H9 (cell line): Measurements from ENCODE around the gene ECE1. TPM values are rescaled to one million over a fixed set of nuclear protein-coding genes. Genes with fewer than 3 reads are reported as not detected.
A peak's percentile ranks its signal among the peaks of the same experiment; 100 is the strongest.

Experiments
- DNase-seq: peaks from one replicate; pipeline ENCODE4 v3.0.0-alpha.2; 2017
- H2AFZ ChIP-seq: one replicate; pipeline ENCODE4 v1.6.1; 2013; ENCODE audit warnings: mild to moderate bottlenecking, low read length, control low read depth, moderate library complexity
- H2AK5ac ChIP-seq: 2 replicates; pipeline ENCODE4 v1.6.1; 2013; ENCODE audit warnings: low read length, control low read depth, mixed read lengths; ENCODE audit not compliant: insufficient read length
- H2BK120ac ChIP-seq: one replicate; pipeline ENCODE4 v1.6.1; 2013; ENCODE audit warnings: low read depth, mild to moderate bottlenecking, low read length, control low read depth, inconsistent platforms; ENCODE audit not compliant: poor library complexity, severe bottlenecking
- H2BK12ac ChIP-seq: 2 replicates; pipeline ENCODE4 v1.6.1; 2013; ENCODE audit warnings: low read length, control low read depth, mixed read lengths, low read depth; ENCODE audit not compliant: insufficient read length
- H2BK15ac ChIP-seq: 2 replicates; pipeline ENCODE4 v1.6.1; 2013; ENCODE audit warnings: low read depth, low read length, control low read depth
- H2BK20ac ChIP-seq: one replicate; pipeline ENCODE4 v1.6.1; 2013; ENCODE audit warnings: low read depth, mild to moderate bottlenecking, low read length, control low read depth, inconsistent platforms; ENCODE audit not compliant: poor library complexity, severe bottlenecking
- H2BK5ac ChIP-seq: 2 replicates; pipeline ENCODE4 v1.6.1; 2013; ENCODE audit warnings: low read length, control low read depth, mixed read lengths; ENCODE audit not compliant: insufficient read length
- H3K14ac ChIP-seq: 2 replicates; pipeline ENCODE4 v1.6.1; 2013; ENCODE audit warnings: low read length, control low read depth; ENCODE audit not compliant: insufficient read depth
- H3K18ac ChIP-seq: 2 replicates; pipeline ENCODE4 v1.6.1; 2013; ENCODE audit warnings: low read depth, mild to moderate bottlenecking, mixed read lengths, low read length, control low read depth; ENCODE audit not compliant: insufficient read length
- H3K23ac ChIP-seq: 2 replicates; pipeline ENCODE4 v1.6.1; 2013; ENCODE audit warnings: low read length, control low read depth, mixed read lengths, low read depth; ENCODE audit not compliant: insufficient read length
- H3K23me2 ChIP-seq: 2 replicates; pipeline ENCODE4 v1.6.1; 2013; ENCODE audit warnings: low read depth, mild to moderate bottlenecking, mixed read lengths, low read length, control low read depth; ENCODE audit not compliant: insufficient read length, poor library complexity, severe bottlenecking
- H3K27ac ChIP-seq: 2 replicates; pipeline ENCODE4 v1.5.1; 2013; ENCODE audit warnings: low read length, control low read depth, mixed read lengths, low read depth; ENCODE audit not compliant: insufficient read length
- H3K27me3 ChIP-seq: 2 replicates; pipeline ENCODE4 v1.6.1; 2013; ENCODE audit warnings: low read length, control low read depth, inconsistent platforms; ENCODE audit not compliant: insufficient read depth
- H3K4ac ChIP-seq: 2 replicates; pipeline ENCODE4 v1.6.1; 2013; ENCODE audit warnings: low read depth, mild to moderate bottlenecking, control low read depth, inconsistent platforms, low read length, moderate library complexity
- H3K4me1 ChIP-seq: 2 replicates; pipeline ENCODE4 v1.6.1; 2013; ENCODE audit warnings: low read length, control low read depth, inconsistent platforms; ENCODE audit not compliant: insufficient read depth
- H3K4me2 ChIP-seq: 2 replicates; pipeline ENCODE4 v1.6.1; 2013; ENCODE audit warnings: low read length, control low read depth, mixed read lengths; ENCODE audit not compliant: insufficient read length, insufficient read depth
- H3K56ac ChIP-seq: 2 replicates; pipeline ENCODE4 v1.6.1; 2013; ENCODE audit warnings: low read depth, mild to moderate bottlenecking, mixed read lengths, low read length, control low read depth; ENCODE audit not compliant: insufficient read length
- H3K79me1 ChIP-seq: 2 replicates; pipeline ENCODE4 v1.6.1; 2013; ENCODE audit warnings: low read depth, mild to moderate bottlenecking, moderate library complexity, low read length, control low read depth, inconsistent platforms; ENCODE audit not compliant: insufficient read depth, poor library complexity, severe bottlenecking
- H3K79me2 ChIP-seq: 2 replicates; pipeline ENCODE4 v1.6.1; 2013; ENCODE audit warnings: low read length, control low read depth, inconsistent platforms; ENCODE audit not compliant: insufficient read depth
- H3K9ac ChIP-seq: 2 replicates; pipeline ENCODE4 v1.6.1; 2013; ENCODE audit warnings: low read length, control low read depth, mixed read lengths; ENCODE audit not compliant: insufficient read length; ENCODE audit errors: extremely low read depth
- H3K9me3 ChIP-seq: one replicate; pipeline ENCODE4 v1.6.1; 2013; ENCODE audit warnings: low read depth, low read length, inconsistent platforms; ENCODE audit not compliant: control insufficient read depth
- H3T11ph ChIP-seq: one replicate; pipeline ENCODE4 v1.6.1; 2013; ENCODE audit warnings: mild to moderate bottlenecking, low read length, control low read depth, inconsistent platforms
- H4K20me1 ChIP-seq: one replicate; pipeline ENCODE4 v1.6.1; 2013; ENCODE audit not compliant: control insufficient read depth, insufficient read length, insufficient read depth
- H4K5ac ChIP-seq: 2 replicates; pipeline ENCODE4 v1.6.1; 2013; ENCODE audit warnings: low read depth, mild to moderate bottlenecking, mixed read lengths, low read length, control low read depth; ENCODE audit not compliant: insufficient read length
- H4K8ac ChIP-seq: replicated peaks from 2 replicates; pipeline ENCODE4 v1.6.1; 2013; ENCODE audit warnings: low read length, control low read depth, mixed read lengths, low read depth; ENCODE audit not compliant: insufficient read length
- H4K91ac ChIP-seq: 2 replicates; pipeline ENCODE4 v1.6.1; 2013; ENCODE audit warnings: low read depth, mild to moderate bottlenecking, moderate library complexity, mixed read lengths, low read length, control low read depth; ENCODE audit not compliant: insufficient read length
- H3K27ac Mint-ChIP-seq, 3 experiments: 2 replicates in 2 of 3; 3 replicates in 1 of 3; pipeline ENCODE4 v1.8.0; 2020 to 2021; ENCODE audit warnings: mixed read lengths in 3 of 3, mild to moderate bottlenecking in 1 of 3, moderate library complexity in 1 of 3
- H3K27me3 Mint-ChIP-seq: 2 replicates; pipeline ENCODE4 v1.8.0; 2021; ENCODE audit warnings: low read depth, mild to moderate bottlenecking, moderate library complexity, mixed read lengths
- H3K36me3 Mint-ChIP-seq, 3 experiments: 2 replicates in 2 of 3; 3 replicates in 1 of 3; pipeline ENCODE4 v1.8.0; 2020 to 2021; ENCODE audit warnings: low read depth in 3 of 3, mixed read lengths in 3 of 3; ENCODE audit not compliant: insufficient read depth in 1 of 3
- H3K4me1 Mint-ChIP-seq, 2 experiments: 2 replicates each; pipeline ENCODE4 v1.8.0; 2020; ENCODE audit warnings: mixed read lengths in 2 of 2
- H3K4me3 Mint-ChIP-seq, 2 experiments: 2 replicates in 1 of 2; 3 replicates in 1 of 2; pipeline ENCODE4 v1.8.0; 2020 to 2021; ENCODE audit warnings: mild to moderate bottlenecking in 2 of 2, mixed read lengths in 2 of 2, moderate library complexity in 1 of 2
- H3K9me3 Mint-ChIP-seq, 2 experiments: 2 replicates in 1 of 2; 3 replicates in 1 of 2; pipeline ENCODE4 v1.8.0; 2020; ENCODE audit warnings: mild to moderate bottlenecking in 2 of 2, mixed read lengths in 2 of 2, moderate library complexity in 1 of 2
- CTCF ChIP-seq: fragments of 200-600 bp; sonication (generic); conservative IDR thresholded peaks from 3 replicates; pipeline ENCODE4 v1.8.0; 2021; ENCODE audit warnings: antibody characterized with exemption, mild to moderate bottlenecking
- WGBS: extraction: QIAGEN DNeasy Blood & Tissue Kit; methylation state at CpG from one replicate; pipeline ENCODE4 v1.1.7; 2013; ENCODE audit warnings: missing lambda C conversion rate, low lambda C conversion rate, mixed read lengths; ENCODE audit not compliant: insufficient read length; ENCODE audit errors: extremely low coverage; 5-methylcytosine and 5-hydroxymethylcytosine counted together
- total RNA-seq: library from RNA; stranded (reverse); gene quantifications from 2 replicates; pipeline ENCODE4 v1.2.1, GENCODE V29; 2021

The ECE1 gene
- total RNA-seq, 1 experiment from 2014 or later: 31.1 TPM

GRCh38 chr1:21233490-21233889 is 56.8 kb downstream of the ECE1 start:
- no peak overlapping the region for H3K4ac ChIP-seq
- no peak for DNase-seq
- H3T11ph ChIP-seq: no peak overlapping the region
- no peak overlapping the region for H2BK12ac ChIP-seq
- no peak overlapping the region for H3K23ac ChIP-seq
- H2AK5ac ChIP-seq: no peak overlapping the region
- Mint-ChIP-seq H3K9me3 (no peaks in the 10 kb centered on the region), H3K4me1 (peaks cover 13 to 19% of the 10 kb centered on the region in 2 experiments), H3K27me3 (no peaks in the 10 kb centered on the region), H3K27ac (peak overlapping the region in 1 of 3 experiments; percentile 57; a peak in 2 of 7 replicates), H3K36me3 (peaks cover 10 to 22% (median 19%) of the 10 kb centered on the region in 3 experiments; a peak in 6 of 7 replicates), H3K4me3 (no peak overlapping the region)
- no peak overlapping the region for H3K14ac ChIP-seq
- H3K9ac ChIP-seq: no peak overlapping the region
- H2BK15ac ChIP-seq: no peak overlapping the region
- no peaks in the 10 kb centered on the region for H3K9me3 ChIP-seq
- no CpG with 5 or more reads among the region's 8 CpGs for WGBS
- no peak overlapping the region for H2BK20ac ChIP-seq
- no peak overlapping the region for H4K91ac ChIP-seq
- H4K20me1 ChIP-seq: no peaks in the 10 kb centered on the region
- H3K4me1 ChIP-seq: no peaks in the 10 kb centered on the region
- no peak overlapping the region for H3K56ac ChIP-seq
- no peaks in the 10 kb centered on the region for H3K79me2 ChIP-seq
- H2BK120ac ChIP-seq: no peak overlapping the region
- no peak overlapping the region for H2BK5ac ChIP-seq
- no peak overlapping the region for H3K18ac ChIP-seq
- H2AFZ ChIP-seq: no peak overlapping the region
- no peaks in the 10 kb centered on the region for H3K79me1 ChIP-seq
- no peaks in the 10 kb centered on the region for H3K23me2 ChIP-seq
- TF ChIP-seq CTCF: no peak
- H3K4me2 ChIP-seq: no peak overlapping the region
- H3K27ac ChIP-seq: no peak overlapping the region
- no peak overlapping the region for H4K8ac ChIP-seq
- no peak overlapping the region for H4K5ac ChIP-seq
- no peaks in the 10 kb centered on the region for H3K27me3 ChIP-seq
